Uterus (tissue), 2 donors: ENCODE data around the gene CDK5.
A peak's percentile ranks its signal among the peaks of the same experiment; 100 is the strongest.

Experiments
- POLR2A ChIP-seq, 2 donors: fragments of 450-650 bp; IDR thresholded peaks; one replicate each; pipeline ENCODE4 v1.6.1; 2016; ENCODE audit warnings: antibody characterized with exemption in 2 of 2, mild to moderate bottlenecking in 1 of 2, moderate library complexity in 1 of 2
- TF ChIP-seq, protein P1 (sequence below), 4 experiments: fragments of 200-600 bp in 2 of 4; fragments of 450-650 bp in 2 of 4; sonication (generic) in 2 of 4; IDR thresholded peaks; one replicate each; pipeline ENCODE4 v1.5.1; 2016 to 2019; ENCODE audit warnings: antibody characterized with exemption in 4 of 4, mild to moderate bottlenecking in 2 of 4, moderate library complexity in 1 of 4

DNA sequence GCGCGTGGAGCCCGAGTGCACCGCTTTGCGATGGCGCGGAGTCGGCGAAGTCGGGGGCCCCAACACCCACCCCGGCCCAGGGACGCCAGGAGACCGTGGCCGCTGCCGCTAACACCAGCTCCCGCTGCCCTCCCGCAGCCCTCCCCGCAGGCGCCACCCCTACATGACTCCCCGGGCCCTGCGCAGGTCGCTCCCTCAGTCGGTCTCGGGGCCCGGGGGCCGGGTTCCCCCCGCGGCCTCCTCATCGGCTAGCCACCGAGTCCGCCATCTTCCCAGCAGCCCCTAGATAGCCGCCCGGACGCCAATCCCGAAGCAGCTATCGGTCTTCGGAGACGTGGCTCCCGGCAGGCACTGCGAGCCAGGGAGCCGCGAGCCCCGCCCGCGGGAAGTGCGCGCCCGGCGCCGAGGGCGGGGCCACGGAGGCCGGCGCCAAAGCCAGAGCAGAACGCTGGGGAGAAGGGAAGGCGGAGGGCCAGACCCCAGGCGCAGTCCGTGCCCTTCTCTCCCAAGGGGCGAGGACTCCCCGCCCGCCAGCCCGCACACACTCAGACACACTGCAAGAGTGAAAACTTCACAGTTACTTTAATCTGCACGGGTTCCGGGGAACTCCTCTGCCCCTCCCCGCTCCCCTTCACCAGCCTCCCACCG lies 22.9 kb upstream of the CDK5 start, which contains the start of gene FASTK:
- TF ChIP-seq, protein P1, sequence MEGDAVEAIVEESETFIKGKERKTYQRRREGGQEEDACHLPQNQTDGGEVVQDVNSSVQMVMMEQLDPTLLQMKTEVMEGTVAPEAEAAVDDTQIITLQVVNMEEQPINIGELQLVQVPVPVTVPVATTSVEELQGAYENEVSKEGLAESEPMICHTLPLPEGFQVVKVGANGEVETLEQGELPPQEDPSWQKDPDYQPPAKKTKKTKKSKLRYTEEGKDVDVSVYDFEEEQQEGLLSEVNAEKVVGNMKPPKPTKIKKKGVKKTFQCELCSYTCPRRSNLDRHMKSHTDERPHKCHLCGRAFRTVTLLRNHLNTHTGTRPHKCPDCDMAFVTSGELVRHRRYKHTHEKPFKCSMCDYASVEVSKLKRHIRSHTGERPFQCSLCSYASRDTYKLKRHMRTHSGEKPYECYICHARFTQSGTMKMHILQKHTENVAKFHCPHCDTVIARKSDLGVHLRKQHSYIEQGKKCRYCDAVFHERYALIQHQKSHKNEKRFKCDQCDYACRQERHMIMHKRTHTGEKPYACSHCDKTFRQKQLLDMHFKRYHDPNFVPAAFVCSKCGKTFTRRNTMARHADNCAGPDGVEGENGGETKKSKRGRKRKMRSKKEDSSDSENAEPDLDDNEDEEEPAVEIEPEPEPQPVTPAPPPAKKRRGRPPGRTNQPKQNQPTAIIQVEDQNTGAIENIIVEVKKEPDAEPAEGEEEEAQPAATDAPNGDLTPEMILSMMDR (IDR thresholded peaks at IDR 0.05) = peak in 2 of 4 experiments; percentile 2
- TF ChIP-seq POLR2A (IDR thresholded peaks at IDR 0.05) = peak; percentile 64 to 80
